ENCODE results near the gene PLD1.

PLD1 gene

GRCh38 chr3:171838218-171838720 is 28.0 kb upstream of the PLD1 start:
- DNase-seq (ENCODE audit: low read depth, low spot score): peak; percentile 82

- no peak for DNase-seq (ENCODE audit: low read depth, low spot score)
Measured at GRCh38 chr3:171837698-171838097, 27.4 kb upstream of the PLD1 start.

- no peak for DNase-seq (ENCODE audit: low read depth, low spot score)
Measured at GRCh38 chr3:171836855-171837254, 26.6 kb upstream of the PLD1 start.

GRCh38 chr3:171835613-171836012 is 25.3 kb upstream of the PLD1 start:
- DNase-seq (ENCODE audit: low read depth, low spot score): no peak

- DNase-seq (ENCODE audit: low read depth, low spot score): no peak
Measured at GRCh38 chr3:171835116-171835515, 24.8 kb upstream of the PLD1 start.

- DNase-seq (ENCODE audit: low read depth, low spot score): no peak
Measured at GRCh38 chr3:171834461-171834801, 24.1 kb upstream of the PLD1 start.

GRCh38 chr3:171833789-171834460 is 23.6 kb upstream of the PLD1 start:
- no peak for DNase-seq (ENCODE audit: low read depth, low spot score)

GRCh38 chr3:171832989-171833388 is 22.7 kb upstream of the PLD1 start:
- DNase-seq (ENCODE audit: low read depth, low spot score): no peak

GRCh38 chr3:171831936-171832335 is 21.7 kb upstream of the PLD1 start:
- no peak for DNase-seq (ENCODE audit: low read depth, low spot score)

GRCh38 chr3:171830518-171830875 is 20.2 kb upstream of the PLD1 start:
- DNase-seq (ENCODE audit: low read depth, low spot score): no peak

GRCh38 chr3:171829841-171830517 is 19.7 kb upstream of the PLD1 start:
- peak; percentile 81 for DNase-seq (ENCODE audit: low read depth, low spot score)

GRCh38 chr3:171828902-171829770 is 18.9 kb upstream of the PLD1 start:
- no peak for DNase-seq (ENCODE audit: low read depth, low spot score)

- no peak for DNase-seq (ENCODE audit: low read depth, low spot score)
Measured at GRCh38 chr3:171827836-171828458, 17.7 kb upstream of the PLD1 start.

- no peak for DNase-seq (ENCODE audit: low read depth, low spot score)
Measured at GRCh38 chr3:171827385-171827784, 17.1 kb upstream of the PLD1 start.

- DNase-seq (ENCODE audit: low read depth, low spot score): no peak
Measured at GRCh38 chr3:171825222-171825828, 15.0 kb upstream of the PLD1 start.

GRCh38 chr3:171824824-171825221 is 14.5 kb upstream of the PLD1 start:
- DNase-seq (ENCODE audit: low read depth, low spot score): no peak

GRCh38 chr3:171824116-171824515 is 13.8 kb upstream of the PLD1 start:
- no peak for DNase-seq (ENCODE audit: low read depth, low spot score)

GRCh38 chr3:171822431-171823106 is 12.3 kb upstream of the PLD1 start:
- no peak for DNase-seq (ENCODE audit: low read depth, low spot score)

GRCh38 chr3:171821778-171822358 is 11.6 kb upstream of the PLD1 start:
- DNase-seq (ENCODE audit: low read depth, low spot score): no peak

- no peak for DNase-seq (ENCODE audit: low read depth, low spot score)
Measured at GRCh38 chr3:171821044-171821443, 10.8 kb upstream of the PLD1 start.

Data from brain pericyte (primary cell).